Thoracic aorta (tissue), 2 donors: ENCODE results near the gene NR5A2. TPM values are rescaled to one million over a fixed set of nuclear protein-coding genes. Genes with fewer than 3 reads are reported as not detected.

Source experiments
- ATAC-seq: fragments of 150-250 bp; one replicate; pipeline ENCODE4 v1.8.0; 2017; ENCODE audit warnings: low read depth; ENCODE audit not compliant: insufficient number of reproducible peaks, low FRiP score
- DNase-seq: peaks from one replicate; pipeline ENCODE4 v3.0.0-alpha.2; 2020; ENCODE audit warnings: low spot score
- H3K27ac ChIP-seq, 2 donors: fragments of 200-600 bp; sonication (generic); 1 replicate in 1 of 2; 2 replicates in 1 of 2; pipeline ENCODE4 v1.5.1; 2016; ENCODE audit warnings: mild to moderate bottlenecking in 2 of 2, moderate library complexity in 2 of 2
- H3K27me3 ChIP-seq: fragments of 200-600 bp; sonication (generic); replicated peaks from 2 replicates; pipeline ENCODE4 v1.6.0; 2016; ENCODE audit warnings: mild to moderate bottlenecking; ENCODE audit not compliant: insufficient read depth
- H3K36me3 ChIP-seq: fragments of 200-600 bp; sonication (generic); one replicate; pipeline ENCODE4 v1.5.1; 2016
- H3K4me1 ChIP-seq, 2 donors: fragments of 200-600 bp; sonication (generic); 1 replicate in 1 of 2; 2 replicates in 1 of 2; pipeline versions ENCODE4 v1.5.1 to v1.6.0; 2016; ENCODE audit warnings: low read depth in 2 of 2, mild to moderate bottlenecking in 1 of 2; ENCODE audit not compliant: control insufficient read depth in 1 of 2
- H3K4me3 ChIP-seq: fragments of 200-600 bp; sonication (generic); 2 replicates; pipeline ENCODE4 v1.5.1; 2016; ENCODE audit warnings: mild to moderate bottlenecking
- H3K9me3 ChIP-seq: fragments of 200-600 bp; sonication (generic); 2 replicates; pipeline ENCODE4 v1.5.1; 2016
- total RNA-seq, 2 donors: library from RNA; depleted of rRNA; stranded (reverse); fragments of >200 nt; gene quantifications; one replicate each; pipeline versions ENCODE4 v1.1.0 to v1.2.3, GENCODE V29; 2016
- TF ChIP-seq, protein P1 (sequence below): fragments of 200-600 bp; sonication (generic); IDR thresholded peaks from one replicate; pipeline ENCODE4 v1.5.1; 2019; ENCODE audit warnings: antibody characterized with exemption

The NR5A2 gene
- total RNA-seq, 2 donors from 2014 or later: 2.7 to 3.6 TPM

DNA sequence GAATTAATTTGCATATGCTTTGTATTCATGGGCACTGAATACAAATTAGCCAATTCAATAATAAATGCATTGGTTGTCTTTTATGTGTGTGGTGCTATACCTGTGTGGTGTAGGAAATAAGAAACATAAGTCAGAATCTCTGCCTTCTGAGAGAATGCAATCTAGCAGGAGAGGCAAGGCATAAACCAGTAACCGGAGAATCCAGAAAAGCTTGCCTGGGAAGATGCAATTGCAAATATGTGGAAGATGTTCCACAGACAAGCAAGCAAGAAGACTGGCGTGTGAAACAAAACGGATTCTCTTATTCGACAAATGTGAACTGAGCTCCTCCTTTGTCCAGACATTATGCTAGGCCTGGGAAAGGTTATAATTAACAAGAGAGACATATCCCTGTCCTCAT, 134.3 kb downstream of the NR5A2 start:
- Histone ChIP-seq H3K4me1 (no peaks in the 10 kb centered on the region), H3K36me3 (no peaks in the 10 kb centered on the region), H3K9me3 (no peaks in the 10 kb centered on the region), H3K27ac (no peak overlapping the region), H3K4me3 (no peak overlapping the region), H3K27me3 (no peaks in the 10 kb centered on the region)
- DNase-seq (no peak), ATAC-seq (no peak)
- TF ChIP-seq, protein P1, sequence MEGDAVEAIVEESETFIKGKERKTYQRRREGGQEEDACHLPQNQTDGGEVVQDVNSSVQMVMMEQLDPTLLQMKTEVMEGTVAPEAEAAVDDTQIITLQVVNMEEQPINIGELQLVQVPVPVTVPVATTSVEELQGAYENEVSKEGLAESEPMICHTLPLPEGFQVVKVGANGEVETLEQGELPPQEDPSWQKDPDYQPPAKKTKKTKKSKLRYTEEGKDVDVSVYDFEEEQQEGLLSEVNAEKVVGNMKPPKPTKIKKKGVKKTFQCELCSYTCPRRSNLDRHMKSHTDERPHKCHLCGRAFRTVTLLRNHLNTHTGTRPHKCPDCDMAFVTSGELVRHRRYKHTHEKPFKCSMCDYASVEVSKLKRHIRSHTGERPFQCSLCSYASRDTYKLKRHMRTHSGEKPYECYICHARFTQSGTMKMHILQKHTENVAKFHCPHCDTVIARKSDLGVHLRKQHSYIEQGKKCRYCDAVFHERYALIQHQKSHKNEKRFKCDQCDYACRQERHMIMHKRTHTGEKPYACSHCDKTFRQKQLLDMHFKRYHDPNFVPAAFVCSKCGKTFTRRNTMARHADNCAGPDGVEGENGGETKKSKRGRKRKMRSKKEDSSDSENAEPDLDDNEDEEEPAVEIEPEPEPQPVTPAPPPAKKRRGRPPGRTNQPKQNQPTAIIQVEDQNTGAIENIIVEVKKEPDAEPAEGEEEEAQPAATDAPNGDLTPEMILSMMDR: no peak

DNA sequence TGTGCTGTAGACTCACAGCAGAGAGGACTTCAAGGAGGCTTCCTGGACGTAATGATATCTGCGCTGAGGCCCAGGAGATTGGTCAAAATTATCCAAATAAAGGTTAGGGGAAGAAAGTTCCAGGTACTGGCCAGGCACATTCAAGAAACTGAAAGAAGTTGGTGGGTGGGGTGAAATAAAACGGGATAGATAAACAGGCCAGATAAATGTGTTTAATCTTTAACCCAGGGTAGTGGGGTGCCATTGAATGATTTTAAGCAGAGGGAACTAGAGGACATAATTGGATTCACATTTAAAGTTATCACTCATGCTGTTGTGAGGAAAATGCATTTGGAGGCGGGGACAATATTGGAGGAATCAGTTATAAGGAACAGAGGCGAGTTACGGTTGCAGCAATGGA, 134.7 kb downstream of the NR5A2 start:
- DNase-seq: no peak

DNA sequence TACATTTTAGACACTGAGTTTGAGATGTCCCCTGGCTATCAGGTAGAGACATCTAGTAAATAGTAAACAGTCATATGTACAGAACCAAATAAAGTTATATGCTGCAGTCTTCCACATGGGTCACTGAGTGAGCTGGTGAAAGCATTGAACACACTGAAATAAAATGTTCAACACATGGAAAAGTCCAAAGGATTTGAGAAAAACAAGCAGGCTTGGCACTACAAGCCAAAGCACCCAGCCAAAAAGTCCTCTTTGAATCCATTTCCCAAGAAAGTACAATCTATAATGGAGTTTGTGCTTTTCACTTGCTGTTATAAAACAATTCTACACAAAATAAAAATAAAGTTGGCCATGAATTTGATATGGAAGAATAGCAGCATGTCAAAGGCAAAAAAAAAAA, 135.4 kb downstream of the NR5A2 start:
- TF ChIP-seq, protein P1: no peak
- no peaks in the 10 kb centered on the region for H3K27me3 ChIP-seq
- H3K9me3 ChIP-seq: no peaks in the 10 kb centered on the region
- ATAC-seq: no peak
- H3K4me3 ChIP-seq: no peak overlapping the region
- H3K36me3 ChIP-seq: no peaks in the 10 kb centered on the region
- H3K27ac ChIP-seq: no peak overlapping the region
- no peaks in the 10 kb centered on the region for H3K4me1 ChIP-seq
- no peak for DNase-seq

More for the DNA sequence above, 134.7 kb downstream of the NR5A2 start:
- Histone ChIP-seq H3K36me3 (no peaks in the 10 kb centered on the region), H3K9me3 (no peaks in the 10 kb centered on the region), H3K27me3 (no peaks in the 10 kb centered on the region), H3K4me1 (no peaks in the 10 kb centered on the region), H3K4me3 (no peak overlapping the region), H3K27ac (no peak overlapping the region)
- TF ChIP-seq, protein P1: no peak
- no peak for ATAC-seq

DNA sequence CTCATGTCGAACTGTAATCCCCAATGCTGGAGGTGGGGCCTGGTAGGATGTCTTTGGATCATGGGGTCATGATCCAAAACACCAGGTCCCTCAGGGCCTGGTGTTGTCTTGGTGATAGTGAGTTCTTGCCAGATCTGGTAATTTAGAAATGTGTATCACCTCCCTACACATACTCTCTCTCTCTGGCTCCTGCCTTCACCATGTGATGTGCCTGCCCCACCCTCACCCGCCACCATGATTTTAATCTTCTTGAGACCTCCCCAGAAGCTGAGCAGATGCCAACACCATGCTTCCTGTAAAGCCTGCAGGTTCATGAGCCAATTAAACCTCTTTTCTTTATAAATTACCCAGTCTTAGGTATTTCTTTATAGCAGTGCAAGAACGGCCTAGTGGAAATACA, 136.4 kb downstream of the NR5A2 start:
- ATAC-seq: no peak
- no peaks in the 10 kb centered on the region for H3K36me3 ChIP-seq
- H3K9me3 ChIP-seq: no peaks in the 10 kb centered on the region
- no peak overlapping the region for H3K27ac ChIP-seq
- DNase-seq: no peak
- no peaks in the 10 kb centered on the region for H3K4me1 ChIP-seq
- H3K27me3 ChIP-seq: no peaks in the 10 kb centered on the region
- H3K4me3 ChIP-seq: no peak overlapping the region
- TF ChIP-seq, protein P1: no peak

DNA sequence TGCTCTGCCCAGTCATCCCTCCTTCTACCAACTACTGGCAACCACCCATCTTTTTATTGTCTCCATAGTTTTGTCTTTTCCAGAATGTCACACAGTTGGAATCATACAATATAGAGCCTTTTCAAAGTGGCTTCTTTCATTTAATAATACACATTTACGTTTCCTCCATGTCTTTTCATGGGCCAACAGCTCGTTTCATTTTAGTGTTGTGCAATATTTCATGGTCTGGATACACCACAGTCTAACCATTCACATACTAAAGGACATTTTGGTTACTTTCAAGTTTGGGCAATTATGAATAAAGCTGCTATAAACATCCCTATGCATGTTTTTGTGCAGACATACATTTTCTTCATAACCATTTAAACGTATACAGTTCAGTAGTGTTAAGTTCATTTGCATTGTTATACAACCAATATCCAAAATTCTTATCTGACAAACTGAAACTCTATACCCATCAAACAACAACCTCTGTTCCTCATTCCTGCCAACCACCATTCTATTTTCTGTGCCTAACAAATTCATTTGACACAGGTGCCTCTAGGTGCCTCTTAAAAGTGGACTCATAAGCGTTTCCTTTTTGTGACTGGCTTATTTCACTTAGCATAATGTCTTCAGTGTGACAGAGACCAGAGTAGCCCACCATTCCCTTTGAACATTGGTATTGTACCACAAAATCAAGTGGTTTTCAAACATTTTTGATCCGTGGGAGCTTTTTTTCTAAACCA, 138.1 kb downstream of the NR5A2 start:
- TF ChIP-seq, protein P1: no peak
- Histone ChIP-seq H3K27ac (no peak overlapping the region), H3K4me1 (no peaks in the 10 kb centered on the region), H3K4me3 (no peak overlapping the region), H3K27me3 (no peaks in the 10 kb centered on the region), H3K9me3 (no peaks in the 10 kb centered on the region), H3K36me3 (no peaks in the 10 kb centered on the region)
- DNase-seq (no peak), ATAC-seq (no peak)
